Measurements from ENCODE around the gene THEMIS.

GRCh38 chr6:127904160-127904559 lies 3.3 kb upstream of the THEMIS start:
- TF ChIP-seq CTCF (IDR thresholded peaks at IDR 0.05): no peak
- no peak for TF ChIP-seq POLR2A (IDR thresholded peaks at IDR 0.05)
